Activated T-helper 1 cell treated with anti-CD3 and anti-CD28 coated beads, Interleukin-12 subunit alpha, Interleukin-12 subunit beta, Interleukin-2, Interleukin-4 antibody, amounts not matched to agents 30 ng/mL and 10 ng/mL and 1 ng/mL, durations not matched to agents 14 hours and 24 hours and 36 hours (primary cell): ENCODE results near the gene CEP135. TPM values are rescaled to one million over a fixed set of nuclear protein-coding genes. Genes with fewer than 3 reads are reported as not detected.

Experiments used
- DNase-seq: peaks from one replicate; pipeline ENCODE4 v3.0.0; 2021; ENCODE audit warnings: low spot score
- H3K27ac Mint-ChIP-seq: one replicate; pipeline ENCODE4 v1.8.0; 2021; ENCODE audit warnings: mild to moderate bottlenecking, mixed read lengths
- H3K27me3 Mint-ChIP-seq: one replicate; pipeline ENCODE4 v1.8.0; 2022; ENCODE audit warnings: mild to moderate bottlenecking, moderate library complexity, mixed read lengths; ENCODE audit not compliant: insufficient read depth
- H3K36me3 Mint-ChIP-seq: one replicate; pipeline ENCODE4 v1.8.0; 2021; ENCODE audit warnings: low read depth, mixed read lengths
- H3K4me1 Mint-ChIP-seq: one replicate; pipeline ENCODE4 v1.8.0; 2021; ENCODE audit warnings: low read depth, mixed read lengths
- H3K4me3 Mint-ChIP-seq: one replicate; pipeline ENCODE4 v1.8.0; 2021; ENCODE audit warnings: mild to moderate bottlenecking, moderate library complexity, mixed read lengths
- H3K9me3 Mint-ChIP-seq: one replicate; pipeline ENCODE4 v1.8.0; 2021; ENCODE audit warnings: mixed read lengths
- intact Hi-C: fragments of 100-400 bp; cut with micrococcal nuclease; formaldehyde crosslinking; loops from one replicate; pipeline ENCODE4 v1.15.1; 2024
- total RNA-seq: library from RNA; stranded (reverse); gene quantifications from 2 replicates; pipeline ENCODE4 v1.2.3, GENCODE V29; 2022

The CEP135 gene
- total RNA-seq, 1 donor from 2014 or later: 19.3 TPM

DNA sequence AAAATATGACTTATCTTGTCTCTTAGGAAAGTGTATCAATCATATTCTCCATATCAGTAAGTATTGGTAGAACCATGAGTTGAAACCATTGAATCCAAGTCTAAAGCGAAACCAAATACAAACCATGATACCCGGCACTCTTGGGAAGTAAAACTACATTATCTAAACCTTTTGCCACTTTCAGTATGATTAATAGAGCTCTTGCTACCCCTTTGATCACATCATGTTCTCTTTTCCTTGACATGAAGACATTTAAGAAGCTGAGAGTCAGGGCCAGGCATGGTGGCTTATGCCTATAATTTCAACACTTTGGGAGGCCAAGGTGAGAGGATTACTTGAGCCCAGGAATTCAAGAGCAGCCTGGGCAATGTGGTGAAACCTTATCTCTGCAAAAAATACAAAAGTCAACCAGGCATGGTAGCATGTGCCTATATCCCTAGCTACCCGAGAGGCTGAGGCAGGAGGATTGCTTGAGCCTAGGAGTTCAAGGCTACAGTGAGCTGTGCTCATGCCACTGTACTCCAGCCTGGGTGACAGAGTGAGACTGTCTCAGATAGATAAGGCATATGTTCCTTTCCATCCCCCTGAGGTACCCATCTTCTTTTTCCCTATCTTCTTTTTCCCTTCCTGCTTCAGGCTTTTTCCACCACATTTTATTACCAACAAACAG lies 45.4 kb downstream of the CEP135 start:
- H3K36me3 Mint-ChIP-seq: peaks cover 28% of the 10 kb centered on the region
- peak overlapping the region; percentile 25 for H3K4me3 Mint-ChIP-seq
- peaks cover 32% of the 10 kb centered on the region for H3K4me1 Mint-ChIP-seq
- no peaks in the 10 kb centered on the region for H3K9me3 Mint-ChIP-seq
- intact Hi-C loops: loop anchor here (2.0 kb wide), 1 partner anchor 45 kb away; the partner anchor contains the start of gene CEP135
- peak overlapping the region; percentile 45 for H3K27ac Mint-ChIP-seq
- no peaks in the 10 kb centered on the region for H3K27me3 Mint-ChIP-seq
- no peak for DNase-seq

DNA sequence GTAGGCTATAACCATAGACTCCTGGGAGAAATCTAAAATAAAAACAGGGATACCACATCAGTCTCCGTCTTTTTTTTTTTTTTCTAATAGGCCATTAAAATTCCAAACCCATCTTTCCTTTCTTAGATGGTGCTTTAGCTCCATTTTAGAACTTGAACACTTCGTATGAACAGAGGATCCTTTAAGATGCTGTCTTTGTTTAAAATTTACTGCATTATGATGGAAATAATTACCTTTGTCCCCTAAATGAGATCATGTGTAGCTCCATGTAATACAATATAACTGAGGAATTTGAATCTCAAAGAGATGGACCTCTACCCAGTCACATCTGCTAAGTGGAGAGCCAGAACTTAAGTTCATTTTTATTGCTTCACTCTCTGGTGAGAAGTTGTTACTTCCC lies 47.9 kb downstream of the CEP135 start:
- Mint-ChIP-seq H3K4me1 (peaks cover 32% of the 10 kb centered on the region), H3K27ac (no peak overlapping the region)
- no peak for DNase-seq

DNA sequence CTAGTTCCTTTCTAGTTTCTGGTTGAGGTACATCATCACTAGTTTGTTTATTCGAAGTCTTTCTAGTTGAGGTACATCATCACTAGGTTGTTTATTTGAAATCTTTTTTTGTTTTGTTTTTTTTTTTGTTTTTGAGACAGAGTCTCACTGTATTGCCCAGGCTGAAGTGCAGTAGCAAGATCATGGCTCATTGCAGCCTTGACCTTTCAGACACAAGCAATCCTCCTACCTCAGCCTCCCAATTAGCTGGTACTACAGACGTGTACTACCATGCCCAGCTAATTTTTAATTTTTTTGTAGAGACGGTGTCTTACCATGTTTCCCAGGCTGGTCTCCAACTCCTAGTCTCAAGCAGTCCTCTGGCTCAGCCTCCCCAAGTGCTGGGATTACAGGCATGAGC lies 54.9 kb downstream of the CEP135 start:
- intact Hi-C loops: no loop called here
- Mint-ChIP-seq H3K36me3 (peaks cover 56% of the 10 kb centered on the region), H3K4me1 (peaks cover 6% of the 10 kb centered on the region), H3K4me3 (no peak overlapping the region), H3K27ac (no peak overlapping the region), H3K27me3 (no peaks in the 10 kb centered on the region), H3K9me3 (peaks cover 15% of the 10 kb centered on the region)
- no peak for DNase-seq

More for the DNA sequence above, 47.9 kb downstream of the CEP135 start:
- H3K27me3 Mint-ChIP-seq: no peaks in the 10 kb centered on the region
- intact Hi-C loops: no loop called here
- H3K4me3 Mint-ChIP-seq: no peak overlapping the region
- peaks cover 42% of the 10 kb centered on the region for H3K36me3 Mint-ChIP-seq
- H3K9me3 Mint-ChIP-seq: peaks cover 5% of the 10 kb centered on the region

DNA sequence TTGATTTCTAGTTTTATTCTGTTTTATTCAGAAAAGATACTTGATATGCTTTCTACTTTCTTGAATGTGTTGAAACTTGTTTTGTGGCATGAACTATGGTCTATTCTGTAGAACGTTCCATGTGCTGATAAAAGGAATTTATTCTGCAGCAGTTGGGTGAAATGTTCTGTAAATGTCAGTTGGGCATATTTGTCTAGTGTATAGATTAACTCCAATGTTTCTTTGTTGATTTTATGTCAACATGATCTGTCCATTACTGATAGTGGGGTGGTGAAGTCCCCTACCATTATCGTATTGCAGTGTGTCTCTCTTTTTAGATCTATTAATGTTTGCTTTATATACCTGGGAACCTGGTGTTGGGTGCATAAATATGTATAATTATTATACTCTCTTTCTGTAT lies 55.5 kb downstream of the CEP135 start:
- Mint-ChIP-seq H3K4me3 (no peak overlapping the region), H3K9me3 (peaks cover 15% of the 10 kb centered on the region), H3K27ac (no peak overlapping the region), H3K27me3 (no peaks in the 10 kb centered on the region), H3K4me1 (peaks cover 6% of the 10 kb centered on the region), H3K36me3 (peaks cover 55% of the 10 kb centered on the region)
- no peak for DNase-seq
- intact Hi-C loops: no loop called here

DNA sequence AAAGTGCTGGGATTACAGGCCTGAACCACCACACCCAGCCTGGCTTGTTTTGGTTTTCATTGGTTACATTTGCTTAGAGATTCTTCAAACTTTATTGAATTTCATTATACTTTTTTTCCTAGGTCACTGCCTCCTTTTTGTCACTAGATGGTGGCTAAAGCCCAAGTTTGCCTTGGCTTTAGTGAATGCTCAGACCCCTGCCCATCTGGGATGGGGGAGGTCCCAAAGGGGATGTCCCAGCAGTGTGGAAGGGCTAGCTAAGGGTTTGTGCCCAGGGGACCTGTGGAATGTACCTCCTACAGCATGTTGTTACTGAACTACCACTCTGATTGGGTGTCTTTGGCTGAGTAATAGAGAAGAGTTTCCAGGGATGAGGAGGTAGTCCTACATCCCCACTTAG lies 58.4 kb downstream of the CEP135 start:
- Mint-ChIP-seq H3K4me1 (peaks cover 6% of the 10 kb centered on the region), H3K27ac (no peak overlapping the region), H3K9me3 (peaks cover 6% of the 10 kb centered on the region), H3K4me3 (no peak overlapping the region), H3K27me3 (no peaks in the 10 kb centered on the region), H3K36me3 (peaks cover 44% of the 10 kb centered on the region)
- intact Hi-C loops: no loop called here
- DNase-seq: no peak

DNA sequence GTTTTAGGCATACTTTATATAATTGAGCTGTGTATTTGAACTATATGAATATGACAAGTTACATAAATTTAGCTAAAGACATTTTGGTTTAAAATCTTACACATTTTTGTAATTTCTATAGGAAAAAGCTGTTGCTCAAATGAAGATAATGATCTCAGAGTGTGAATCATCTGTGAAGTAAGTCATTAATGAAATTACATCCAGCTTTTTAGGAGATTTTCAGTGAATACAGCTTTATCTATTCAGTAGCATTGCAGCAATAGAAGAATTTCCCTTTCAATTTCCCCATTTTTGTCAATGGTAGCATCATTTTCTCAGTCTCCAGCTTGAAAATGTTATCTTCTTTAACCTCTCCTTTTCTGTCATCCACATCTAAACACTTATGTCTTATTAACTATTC lies 59.5 kb downstream of the CEP135 start:
- intact Hi-C loops: no loop called here
- Mint-ChIP-seq H3K4me1 (peaks cover 6% of the 10 kb centered on the region), H3K36me3 (peaks cover 49% of the 10 kb centered on the region), H3K9me3 (peaks cover 6% of the 10 kb centered on the region), H3K27ac (no peak overlapping the region), H3K4me3 (no peak overlapping the region), H3K27me3 (no peaks in the 10 kb centered on the region)
- no peak for DNase-seq

DNA sequence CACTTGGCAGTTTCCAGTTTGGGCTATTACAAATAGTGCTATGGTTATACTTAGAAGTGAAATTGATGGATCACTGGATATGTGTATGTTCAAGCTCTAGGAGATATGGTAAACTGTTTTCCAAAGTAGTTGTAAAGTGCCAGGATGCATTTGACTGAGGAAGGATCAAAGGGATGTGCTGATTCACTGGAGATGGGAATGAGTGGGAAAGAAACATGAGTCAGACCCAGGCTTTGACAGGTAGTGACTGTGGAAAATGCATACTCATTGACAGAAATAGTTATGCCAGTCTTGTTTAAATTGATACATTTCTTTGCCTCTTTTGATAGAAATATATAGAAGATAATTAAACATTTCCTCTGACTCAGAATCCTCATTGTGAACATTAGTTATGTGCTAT lies 77.9 kb downstream of the CEP135 start:
- Mint-ChIP-seq H3K4me1 (no peaks in the 10 kb centered on the region), H3K27me3 (no peaks in the 10 kb centered on the region), H3K36me3 (peaks cover 28% of the 10 kb centered on the region), H3K9me3 (peaks cover 6% of the 10 kb centered on the region), H3K27ac (no peak overlapping the region), H3K4me3 (no peak overlapping the region)
- intact Hi-C loops: no loop called here
- no peak for DNase-seq

DNA sequence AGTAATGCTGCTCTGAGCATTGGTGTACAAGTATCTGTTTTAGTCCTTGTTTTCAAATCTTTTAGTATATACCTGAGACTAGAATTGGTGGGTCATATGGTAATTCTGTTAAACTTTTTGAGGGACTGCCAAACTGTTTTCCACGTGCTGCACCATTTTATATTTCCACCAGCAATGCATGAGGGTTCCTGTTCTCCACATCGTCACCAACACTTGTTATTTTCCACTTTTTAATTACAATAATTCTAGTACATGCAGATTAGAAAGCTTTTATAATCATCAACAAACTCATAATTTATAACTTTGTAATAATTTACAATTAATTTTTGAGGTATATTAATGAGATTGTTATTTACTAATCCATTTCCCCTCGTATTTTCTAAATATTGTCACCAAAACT lies 79.4 kb downstream of the CEP135 start:
- no peak overlapping the region for H3K27ac Mint-ChIP-seq
- no peak for DNase-seq
- intact Hi-C loops: no loop called here
- H3K4me1 Mint-ChIP-seq: no peaks in the 10 kb centered on the region
- peaks cover 23% of the 10 kb centered on the region for H3K36me3 Mint-ChIP-seq
- H3K27me3 Mint-ChIP-seq: no peaks in the 10 kb centered on the region
- peaks cover 6% of the 10 kb centered on the region for H3K9me3 Mint-ChIP-seq
- H3K4me3 Mint-ChIP-seq: no peak overlapping the region

DNA sequence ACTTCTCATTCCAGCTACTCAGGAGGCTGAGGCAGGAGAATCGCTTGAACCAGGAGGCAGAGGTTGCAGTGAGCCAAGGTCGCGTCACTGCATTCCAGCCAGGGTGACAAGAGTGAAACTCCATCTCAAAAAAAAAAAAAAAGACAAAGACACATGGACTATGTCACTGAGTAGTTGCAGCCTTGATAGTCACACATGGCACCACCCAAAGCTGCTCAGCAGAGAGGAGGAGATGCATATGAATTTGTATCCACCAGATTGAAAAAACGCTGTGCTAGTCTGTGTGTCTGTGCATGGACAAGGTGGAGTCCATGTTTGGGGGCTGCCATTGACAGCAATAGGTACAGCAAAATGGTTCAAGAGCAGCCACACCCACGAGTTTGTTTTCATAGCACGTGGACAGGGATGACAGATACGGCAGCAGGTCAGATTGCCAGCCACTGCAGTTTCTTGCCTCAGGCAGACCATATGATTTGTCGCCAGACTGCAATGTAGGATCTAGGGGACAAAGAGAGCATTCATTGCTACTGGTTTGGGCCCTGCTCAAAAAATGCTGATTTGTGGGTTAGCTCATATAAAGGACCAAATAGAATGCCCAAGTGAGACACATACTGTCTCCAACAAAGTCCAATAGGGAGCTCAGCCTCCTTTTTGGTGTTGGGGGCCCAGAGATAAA lies 89.9 kb downstream of the CEP135 start:
- intact Hi-C loops: no loop called here
- Mint-ChIP-seq H3K27me3 (peaks cover 16% of the 10 kb centered on the region), H3K4me1 (no peaks in the 10 kb centered on the region), H3K27ac (no peak overlapping the region), H3K4me3 (no peak overlapping the region), H3K9me3 (no peaks in the 10 kb centered on the region), H3K36me3 (no peaks in the 10 kb centered on the region)
- no peak for DNase-seq

DNA sequence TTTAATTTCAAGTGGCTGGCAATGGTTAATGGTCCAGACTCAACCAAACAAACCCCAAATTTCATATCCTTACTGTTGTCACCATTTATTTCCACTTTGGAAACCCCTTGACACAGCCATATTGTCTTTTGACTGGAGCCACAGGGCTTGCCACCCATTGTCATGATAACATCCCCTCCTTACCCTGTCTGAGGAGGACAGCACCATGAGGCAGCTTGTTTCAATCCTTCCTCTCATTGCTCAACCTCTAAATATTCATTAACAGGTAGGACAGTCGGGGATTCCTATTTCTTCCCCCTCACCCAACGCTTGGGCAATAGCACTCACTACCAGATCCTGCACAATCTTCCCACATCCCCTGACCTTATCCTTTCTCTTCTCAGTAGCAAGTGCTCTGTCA lies 92.1 kb downstream of the CEP135 start:
- DNase-seq: no peak
- no peaks in the 10 kb centered on the region for H3K4me1 Mint-ChIP-seq
- intact Hi-C loops: no loop called here
- no peaks in the 10 kb centered on the region for H3K9me3 Mint-ChIP-seq
- H3K36me3 Mint-ChIP-seq: no peaks in the 10 kb centered on the region
- no peak overlapping the region for H3K4me3 Mint-ChIP-seq
- H3K27ac Mint-ChIP-seq: no peak overlapping the region
- peaks cover 19% of the 10 kb centered on the region for H3K27me3 Mint-ChIP-seq

DNA sequence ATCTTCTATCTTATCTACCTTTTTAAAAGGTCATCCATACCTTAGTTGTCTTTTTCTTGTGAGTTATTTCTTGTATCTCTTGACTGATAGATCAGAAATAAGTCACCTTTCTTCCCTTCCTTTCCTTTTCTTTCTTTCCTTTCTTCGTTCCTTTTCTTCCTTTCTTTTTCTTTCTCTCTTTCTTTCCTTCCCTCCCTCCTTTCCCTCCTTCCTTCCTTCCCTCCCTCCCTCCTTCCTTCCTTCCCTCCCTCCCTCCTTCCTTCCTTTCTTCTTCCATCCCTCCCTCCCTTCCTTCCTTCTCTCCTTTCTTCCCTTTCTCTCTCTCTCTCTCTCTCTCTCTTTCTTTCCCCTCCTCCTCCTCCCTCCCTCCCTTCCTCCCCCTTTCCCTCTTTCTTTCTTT lies 93.5 kb downstream of the CEP135 start:
- Mint-ChIP-seq H3K27me3 (peaks cover 31% of the 10 kb centered on the region), H3K9me3 (no peaks in the 10 kb centered on the region), H3K4me1 (no peaks in the 10 kb centered on the region), H3K27ac (no peak overlapping the region), H3K4me3 (no peak overlapping the region), H3K36me3 (no peaks in the 10 kb centered on the region)
- intact Hi-C loops: no loop called here
- no peak for DNase-seq

DNA sequence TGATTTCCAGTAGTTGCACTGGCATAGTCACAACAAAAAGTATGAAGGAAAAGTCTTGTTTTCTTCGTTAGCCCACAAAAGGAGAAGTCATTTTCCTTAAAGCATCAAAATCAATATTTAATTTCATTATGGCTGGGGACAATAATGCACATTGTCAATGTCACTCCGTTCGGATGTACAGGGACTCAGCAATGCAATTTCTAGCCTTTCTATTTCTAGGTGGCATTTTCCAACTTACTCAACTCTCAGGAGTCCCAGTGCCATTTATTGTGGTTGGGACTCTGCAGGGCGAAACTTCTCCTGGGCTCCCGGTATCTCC lies 99.6 kb downstream of the CEP135 start:
- Mint-ChIP-seq H3K4me1 (peaks cover 13% of the 10 kb centered on the region), H3K27ac (no peak overlapping the region), H3K27me3 (peaks cover 50% of the 10 kb centered on the region), H3K4me3 (peak overlapping the region; percentile 77), H3K9me3 (no peaks in the 10 kb centered on the region), H3K36me3 (no peaks in the 10 kb centered on the region)
- no peak for DNase-seq
- intact Hi-C loops: loop anchor here (5.0 kb wide), 1 partner anchor 196 kb away; the partner anchor contains the start of gene EXOC1

DNA sequence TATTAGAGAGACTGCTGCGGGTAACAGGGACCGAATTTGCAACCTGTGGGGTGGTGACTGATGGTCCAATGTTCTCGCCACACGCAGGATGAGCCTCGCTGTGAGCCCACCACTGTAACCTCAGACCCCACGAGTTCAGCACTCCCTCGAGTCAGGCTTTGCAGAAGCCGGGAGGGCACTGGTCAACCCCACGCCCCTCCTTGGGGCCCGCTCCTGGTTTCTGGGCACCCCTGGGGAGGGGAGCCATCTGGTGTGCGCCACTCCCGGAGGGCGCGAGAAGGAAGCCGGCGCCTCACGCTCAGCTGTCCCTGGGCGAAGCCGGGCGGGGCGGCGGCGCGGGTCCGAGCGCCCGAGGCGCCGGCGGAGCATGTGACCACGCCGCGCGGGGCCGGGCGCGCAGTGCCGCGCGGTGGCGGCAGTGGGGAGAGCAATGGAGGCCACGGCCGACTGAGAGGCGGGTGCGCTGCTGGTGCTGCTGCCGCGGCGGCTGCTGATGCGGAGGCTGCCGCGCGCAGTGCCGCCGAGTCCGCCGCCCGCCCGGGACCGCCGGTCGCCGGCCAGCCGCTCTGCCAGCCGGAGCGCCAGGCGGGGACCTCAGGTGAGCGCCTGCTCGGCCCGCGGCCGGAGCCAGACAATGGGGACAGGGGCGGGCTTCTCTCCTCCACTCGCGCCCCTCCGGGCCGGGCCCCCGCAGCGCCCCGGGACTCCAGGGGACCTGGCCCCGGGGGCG lies 100.1 kb downstream of the CEP135 start:
- no peak overlapping the region for H3K27ac Mint-ChIP-seq
- no peaks in the 10 kb centered on the region for H3K9me3 Mint-ChIP-seq
- H3K4me3 Mint-ChIP-seq: peak overlapping the region; percentile 77
- intact Hi-C loops: loop anchor here (1.0 to 5.0 kb wide), 4 partner anchors 101 to 252 kb away; partner anchors contain the start of genes CEP135 and EXOC1
- H3K4me1 Mint-ChIP-seq: peaks cover 13% of the 10 kb centered on the region
- no peaks in the 10 kb centered on the region for H3K36me3 Mint-ChIP-seq
- peak; percentile 50 for DNase-seq
- H3K27me3 Mint-ChIP-seq: peaks cover 50% of the 10 kb centered on the region
